ENCODE measurements around the gene ADGB. TPM values are rescaled to one million over a fixed set of nuclear protein-coding genes. Genes with fewer than 3 reads are reported as not detected.
"Not testable (repeated sequence)": the region's sequence is repeated elsewhere in the genome, so short reads cannot be mapped to it uniquely, and the experiment has no call there.

ADGB gene
- total RNA-seq, 1 donor from 2014 or later, result not detected

GRCh38 chr6:146813554-146813953 is 214.8 kb downstream of the ADGB start:
- no peak for TF ChIP-seq CTCF (IDR thresholded peaks at IDR 0.05; ENCODE audit: partially characterized antibody, unreplicated experiment)
- no peak for DNase-seq
- no peak overlapping the region for H3K27ac Mint-ChIP-seq (ENCODE audit: unreplicated experiment)
- no peaks in the 10 kb centered on the region for H3K9me3 Mint-ChIP-seq (ENCODE audit: unreplicated experiment)
- H3K27me3 Mint-ChIP-seq (ENCODE audit: unreplicated experiment), result no peaks in the 10 kb centered on the region
- H3K36me3 Mint-ChIP-seq (ENCODE audit: unreplicated experiment), result no peaks in the 10 kb centered on the region
- H3K4me1 Mint-ChIP-seq (ENCODE audit: low read depth, unreplicated experiment), result peaks cover 4% of the 10 kb centered on the region
- no peak overlapping the region for H3K4me3 Mint-ChIP-seq (ENCODE audit: unreplicated experiment)

- no peak overlapping the region for H3K27ac Mint-ChIP-seq (ENCODE audit: unreplicated experiment)
- peaks cover 4% of the 10 kb centered on the region for H3K4me1 Mint-ChIP-seq (ENCODE audit: low read depth, unreplicated experiment)
- H3K4me3 Mint-ChIP-seq (ENCODE audit: unreplicated experiment), result no peak overlapping the region
- H3K9me3 Mint-ChIP-seq (ENCODE audit: unreplicated experiment), result no peaks in the 10 kb centered on the region
- no peak for DNase-seq
- no peaks in the 10 kb centered on the region for H3K27me3 Mint-ChIP-seq (ENCODE audit: unreplicated experiment)
- TF ChIP-seq CTCF (IDR thresholded peaks at IDR 0.05; ENCODE audit: partially characterized antibody, unreplicated experiment), result no peak
- H3K36me3 Mint-ChIP-seq (ENCODE audit: unreplicated experiment), result no peaks in the 10 kb centered on the region
Observed at GRCh38 chr6:146814148-146814750, 215.5 kb downstream of the ADGB start.

- DNase-seq; H3K27ac Mint-ChIP-seq (ENCODE audit: unreplicated experiment); H3K4me1 Mint-ChIP-seq (ENCODE audit: low read depth, unreplicated experiment); H3K36me3 Mint-ChIP-seq (ENCODE audit: unreplicated experiment); H3K27me3 Mint-ChIP-seq (ENCODE audit: unreplicated experiment); H3K9me3 Mint-ChIP-seq (ENCODE audit: unreplicated experiment); H3K4me3 Mint-ChIP-seq (ENCODE audit: unreplicated experiment): not testable (repeated sequence)
Observed at GRCh38 chr6:146815511-146816462, 217.0 kb downstream of the ADGB start.

- Mint-ChIP-seq H3K4me3 (ENCODE audit: unreplicated experiment) (no peak overlapping the region), H3K27me3 (ENCODE audit: unreplicated experiment) (no peaks in the 10 kb centered on the region), H3K9me3 (ENCODE audit: unreplicated experiment) (no peaks in the 10 kb centered on the region), H3K36me3 (ENCODE audit: unreplicated experiment) (no peaks in the 10 kb centered on the region), H3K27ac (ENCODE audit: unreplicated experiment) (no peak overlapping the region), H3K4me1 (ENCODE audit: low read depth, unreplicated experiment) (no peaks in the 10 kb centered on the region)
- no peak for DNase-seq
- no peak for TF ChIP-seq CTCF (IDR thresholded peaks at IDR 0.05; ENCODE audit: partially characterized antibody, unreplicated experiment)
Observed at GRCh38 chr6:146819596-146820320, 221.0 kb downstream of the ADGB start.

DNA sequence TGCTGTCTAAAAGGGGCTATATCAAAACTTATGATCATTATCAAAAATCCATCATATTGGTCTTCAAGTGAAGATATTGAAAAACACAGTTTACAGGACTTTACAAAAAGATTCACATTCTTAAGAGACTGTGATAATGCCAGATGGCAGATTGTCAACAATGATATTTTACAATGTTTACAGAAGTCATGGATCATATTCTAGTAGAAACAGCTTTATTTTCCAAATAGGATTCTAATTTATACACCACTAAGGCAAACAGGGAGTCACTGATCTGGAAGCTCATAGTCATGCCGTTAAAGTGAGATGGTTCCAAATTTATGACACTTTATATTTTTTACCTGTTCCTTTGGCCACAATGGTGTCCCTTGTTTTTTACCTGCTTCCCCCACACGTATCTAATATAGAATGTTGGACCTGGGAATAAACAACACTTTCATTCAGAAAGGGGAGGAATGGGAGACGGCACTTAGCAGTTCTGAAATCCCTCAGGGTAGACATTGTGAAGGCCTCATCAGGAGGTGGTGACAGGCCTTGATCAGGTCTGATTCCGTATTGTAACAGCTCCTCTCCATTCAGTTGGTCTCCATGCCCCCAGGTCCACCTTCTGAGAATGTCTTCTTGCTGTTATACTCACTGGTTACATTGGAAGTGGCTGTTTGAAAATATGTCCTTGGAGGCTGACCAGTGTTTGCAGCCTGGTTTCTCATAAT is 228.6 kb downstream of the ADGB start:
- no peak for TF ChIP-seq CTCF (IDR thresholded peaks at IDR 0.05; ENCODE audit: partially characterized antibody, unreplicated experiment)
- Mint-ChIP-seq H3K4me3 (ENCODE audit: unreplicated experiment) (no peak overlapping the region), H3K9me3 (ENCODE audit: unreplicated experiment) (no peaks in the 10 kb centered on the region), H3K27ac (ENCODE audit: unreplicated experiment) (no peak overlapping the region), H3K27me3 (ENCODE audit: unreplicated experiment) (no peaks in the 10 kb centered on the region), H3K4me1 (ENCODE audit: low read depth, unreplicated experiment) (no peaks in the 10 kb centered on the region), H3K36me3 (ENCODE audit: unreplicated experiment) (no peaks in the 10 kb centered on the region)
- no peak for DNase-seq

Measured in glutamatergic neuron (in vitro differentiated cells).